Measurements from ENCODE around the gene BASP1. TPM values are rescaled to one million over a fixed set of nuclear protein-coding genes. Genes with fewer than 3 reads are reported as not detected.
"Not testable (repeated sequence)": the region's sequence is repeated elsewhere in the genome, so short reads cannot be mapped to it uniquely, and the experiment has no call there.

The BASP1 gene
- total and polyA plus RNA-seq, 2 experiments from 2014 or later: 134 to 183 TPM

GRCh38 chr5:17305964-17306725 is 88.7 kb downstream of the BASP1 start:
- H3K4me3 ChIP-seq: no peak overlapping the region
- no peaks in the 10 kb centered on the region for H3K9me2 ChIP-seq (replicated peaks; ENCODE audit: insufficient read depth)
- H3K4me1 ChIP-seq (ENCODE audit: insufficient read depth): peaks cover 25% of the 10 kb centered on the region
- no peak overlapping the region for H2AFZ ChIP-seq
- TF ChIP-seq, protein P1, sequence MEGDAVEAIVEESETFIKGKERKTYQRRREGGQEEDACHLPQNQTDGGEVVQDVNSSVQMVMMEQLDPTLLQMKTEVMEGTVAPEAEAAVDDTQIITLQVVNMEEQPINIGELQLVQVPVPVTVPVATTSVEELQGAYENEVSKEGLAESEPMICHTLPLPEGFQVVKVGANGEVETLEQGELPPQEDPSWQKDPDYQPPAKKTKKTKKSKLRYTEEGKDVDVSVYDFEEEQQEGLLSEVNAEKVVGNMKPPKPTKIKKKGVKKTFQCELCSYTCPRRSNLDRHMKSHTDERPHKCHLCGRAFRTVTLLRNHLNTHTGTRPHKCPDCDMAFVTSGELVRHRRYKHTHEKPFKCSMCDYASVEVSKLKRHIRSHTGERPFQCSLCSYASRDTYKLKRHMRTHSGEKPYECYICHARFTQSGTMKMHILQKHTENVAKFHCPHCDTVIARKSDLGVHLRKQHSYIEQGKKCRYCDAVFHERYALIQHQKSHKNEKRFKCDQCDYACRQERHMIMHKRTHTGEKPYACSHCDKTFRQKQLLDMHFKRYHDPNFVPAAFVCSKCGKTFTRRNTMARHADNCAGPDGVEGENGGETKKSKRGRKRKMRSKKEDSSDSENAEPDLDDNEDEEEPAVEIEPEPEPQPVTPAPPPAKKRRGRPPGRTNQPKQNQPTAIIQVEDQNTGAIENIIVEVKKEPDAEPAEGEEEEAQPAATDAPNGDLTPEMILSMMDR (IDR thresholded peaks at IDR 0.05; ENCODE audit: poor library complexity): no peak
- TF ChIP-seq EZH2phosphoT487 (IDR thresholded peaks at IDR 0.05; ENCODE audit: low read depth, severe bottlenecking, unreplicated experiment) (no peak), EZH2 (IDR thresholded peaks at IDR 0.05; ENCODE audit: borderline replicate concordance) (no peak)
- H3K27ac ChIP-seq: peak overlapping the region; percentile 93
- H3K36me3 ChIP-seq (replicated peaks; ENCODE audit: insufficient read depth, low read depth): no peaks in the 10 kb centered on the region
- DNase-seq (ENCODE audit: low spot score): peak; percentile 75
- no peaks in the 10 kb centered on the region for H3K9me3 ChIP-seq (ENCODE audit: low read depth)
- WGBS (ENCODE audit: low lambda C conversion rate, missing lambda C conversion rate): 17% methylated on average over 14 of the region's 14 CpGs
- peaks cover 3% of the 10 kb centered on the region for H3K79me2 ChIP-seq
- H4K20me1 ChIP-seq (ENCODE audit: insufficient read depth, poor library complexity, severe bottlenecking): no peaks in the 10 kb centered on the region
- H3K27me3 ChIP-seq: no peaks in the 10 kb centered on the region
- H3K4me2 ChIP-seq: peak overlapping the region; percentile 34

- H4K20me1 ChIP-seq (ENCODE audit: insufficient read depth, poor library complexity, severe bottlenecking): no peaks in the 10 kb centered on the region
- peak overlapping the region; percentile 93 for H3K27ac ChIP-seq
- WGBS (ENCODE audit: low lambda C conversion rate, missing lambda C conversion rate): 90% methylated on average over 14 of the region's 14 CpGs
- peaks cover 25% of the 10 kb centered on the region for H3K4me1 ChIP-seq (ENCODE audit: insufficient read depth)
- no peaks in the 10 kb centered on the region for H3K9me3 ChIP-seq (ENCODE audit: low read depth)
- H3K9me2 ChIP-seq (replicated peaks; ENCODE audit: insufficient read depth): no peaks in the 10 kb centered on the region
- H3K27me3 ChIP-seq: no peaks in the 10 kb centered on the region
- peak overlapping the region; percentile 14 for H3K4me2 ChIP-seq
- no peak for TF ChIP-seq EZH2 (IDR thresholded peaks at IDR 0.05; ENCODE audit: borderline replicate concordance)
- TF ChIP-seq, protein P1 (IDR thresholded peaks at IDR 0.05; ENCODE audit: poor library complexity): no peak
- no peak for TF ChIP-seq EZH2phosphoT487 (IDR thresholded peaks at IDR 0.05; ENCODE audit: low read depth, severe bottlenecking, unreplicated experiment)
- no peaks in the 10 kb centered on the region for H3K36me3 ChIP-seq (replicated peaks; ENCODE audit: insufficient read depth, low read depth)
- peaks cover 3% of the 10 kb centered on the region for H3K79me2 ChIP-seq
- no peak overlapping the region for H3K4me3 ChIP-seq
- no peak for DNase-seq (ENCODE audit: low spot score)
- no peak overlapping the region for H2AFZ ChIP-seq
Observed at GRCh38 chr5:17306726-17307091, 89.3 kb downstream of the BASP1 start.

GRCh38 chr5:17307440-17307839 is 90.0 kb downstream of the BASP1 start:
- H3K9me3 ChIP-seq (ENCODE audit: low read depth); DNase-seq (ENCODE audit: low spot score); H3K9me2 ChIP-seq (replicated peaks; ENCODE audit: insufficient read depth); H3K4me2 ChIP-seq; H3K4me3 ChIP-seq; H3K79me2 ChIP-seq; H2AFZ ChIP-seq; H3K27me3 ChIP-seq; H4K20me1 ChIP-seq (ENCODE audit: insufficient read depth, poor library complexity, severe bottlenecking); H3K36me3 ChIP-seq (replicated peaks; ENCODE audit: insufficient read depth, low read depth): not testable (repeated sequence)
- WGBS (ENCODE audit: low lambda C conversion rate, missing lambda C conversion rate): 94% methylated on average over 4 of the region's 4 CpGs
- H3K27ac ChIP-seq: peak overlapping the region; percentile 93
- H3K4me1 ChIP-seq (ENCODE audit: insufficient read depth): peaks cover 25% of the 10 kb centered on the region

DNA sequence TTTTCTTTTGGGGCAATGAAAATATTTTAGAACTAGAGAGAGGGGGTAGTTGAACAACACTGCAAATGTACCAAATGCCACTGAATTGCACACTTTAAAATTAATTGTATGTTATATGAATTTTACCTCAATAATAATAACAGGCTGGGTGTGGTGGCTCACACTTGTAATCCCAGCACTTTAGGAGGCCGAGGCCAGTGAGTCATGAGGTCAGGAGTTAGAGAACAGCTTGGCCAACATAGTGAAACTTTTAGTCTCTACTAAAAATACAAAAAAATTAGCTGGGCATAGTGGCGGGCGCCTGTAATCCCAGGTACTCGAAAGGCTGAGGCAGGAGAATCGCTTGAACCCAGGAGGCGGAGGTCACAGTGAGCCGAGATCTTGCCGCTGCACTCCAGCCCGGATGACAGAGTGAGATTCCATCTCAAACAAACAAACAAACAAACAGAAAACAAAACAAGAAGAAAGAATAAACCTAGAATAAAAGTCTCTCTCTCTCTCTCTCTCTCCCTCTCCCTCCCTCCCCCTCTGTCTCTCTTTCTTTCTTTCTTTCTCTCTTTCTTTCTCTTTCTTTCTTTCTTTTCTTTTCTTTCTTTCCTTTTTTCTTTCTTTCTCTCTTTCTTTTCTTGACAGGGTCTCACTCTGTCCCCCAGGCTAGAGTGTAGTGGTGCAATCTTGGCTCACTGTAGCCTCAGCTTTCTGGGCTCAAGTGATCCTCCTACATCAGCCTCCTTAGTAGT is 91.1 kb downstream of the BASP1 start:
- peaks cover under 1% of the 10 kb centered on the region for H3K79me2 ChIP-seq
- no peaks in the 10 kb centered on the region for H3K36me3 ChIP-seq (replicated peaks; ENCODE audit: insufficient read depth, low read depth)
- no peak overlapping the region for H2AFZ ChIP-seq
- no peaks in the 10 kb centered on the region for H4K20me1 ChIP-seq (ENCODE audit: insufficient read depth, poor library complexity, severe bottlenecking)
- 96% methylated on average over 9 of the region's 9 CpGs for WGBS (ENCODE audit: low lambda C conversion rate, missing lambda C conversion rate)
- peaks cover 25% of the 10 kb centered on the region for H3K4me1 ChIP-seq (ENCODE audit: insufficient read depth)
- DNase-seq (ENCODE audit: low spot score): no peak
- H3K9me2 ChIP-seq (replicated peaks; ENCODE audit: insufficient read depth): no peaks in the 10 kb centered on the region
- H3K27me3 ChIP-seq: no peaks in the 10 kb centered on the region
- no peaks in the 10 kb centered on the region for H3K9me3 ChIP-seq (ENCODE audit: low read depth)
- no peak overlapping the region for H3K4me2 ChIP-seq
- no peak overlapping the region for H3K27ac ChIP-seq
- TF ChIP-seq, protein P1 (IDR thresholded peaks at IDR 0.05; ENCODE audit: poor library complexity): no peak
- TF ChIP-seq EZH2phosphoT487 (IDR thresholded peaks at IDR 0.05; ENCODE audit: low read depth, severe bottlenecking, unreplicated experiment) (no peak), EZH2 (IDR thresholded peaks at IDR 0.05; ENCODE audit: borderline replicate concordance) (no peak)
- no peak overlapping the region for H3K4me3 ChIP-seq

All from hepatocyte (in vitro differentiated cells).